Heart right ventricle (tissue), 16 donors: ENCODE data around the gene PPP1R16B. TPM values are rescaled to one million over a fixed set of nuclear protein-coding genes. Genes with fewer than 3 reads are reported as not detected.

Experiments
- ATAC-seq, 8 donors: fragments of 200-7000 bp; cut with Tn5 transposase; one replicate each; pipeline ENCODE4 v1.9.1; 2020; ENCODE audit warnings: mild to moderate bottlenecking in 8 of 8, moderate library complexity in 8 of 8, moderate number of reproducible peaks in 1 of 8
- DNase-seq, 2 donors: peaks; one replicate each; pipeline ENCODE4 v3.0.0-alpha.2; 2020
- H3K27ac ChIP-seq, 10 donors: fragments of 200-600 bp; sonication (generic) in 2 of 10; one replicate each; pipeline versions ENCODE4 v1.5.0 to v1.8.0; 2020 to 2022; ENCODE audit warnings: mild to moderate bottlenecking in 3 of 10
- H3K27me3 ChIP-seq, 7 donors: fragments of 200-600 bp; one replicate each; pipeline ENCODE4 v1.8.0; 2021 to 2022; ENCODE audit warnings: mild to moderate bottlenecking in 2 of 7
- H3K36me3 ChIP-seq, 9 donors: fragments of 200-600 bp; sonication (generic) in 1 of 9; one replicate each; pipeline versions ENCODE4 v1.5.0 to v1.8.0; 2020 to 2022; ENCODE audit warnings: mild to moderate bottlenecking in 2 of 9
- H3K4me1 ChIP-seq, 9 donors: fragments of 200-600 bp; sonication (generic) in 1 of 9; one replicate each; pipeline versions ENCODE4 v1.5.0 to v1.8.0; 2020 to 2022; ENCODE audit warnings: mild to moderate bottlenecking in 4 of 9
- H3K4me3 ChIP-seq, 10 donors: fragments of 200-600 bp; sonication (generic) in 2 of 10; one replicate each; pipeline versions ENCODE4 v1.5.0 to v1.8.0; 2020 to 2022; ENCODE audit warnings: mild to moderate bottlenecking in 7 of 10, moderate library complexity in 2 of 10
- H3K9me3 ChIP-seq, 11 donors: fragments of 200-600 bp in 10 of 11; sonication (generic) in 2 of 11; one replicate each; pipeline versions ENCODE4 v1.5.0 to v1.8.0; 2013 to 2022; ENCODE audit warnings: mild to moderate bottlenecking in 2 of 11, control low read depth in 1 of 11, moderate library complexity in 1 of 11
- WGBS, 2 donors: extraction: QIAGEN DNeasy Blood & Tissue Kit; methylation state at CpG; one replicate each; pipeline ENCODE4 v1.1.7; 2013; ENCODE audit warnings: inconsistent platforms in 1 of 2; 5-methylcytosine and 5-hydroxymethylcytosine counted together
- intact Hi-C, 10 donors: fragments of 100-400 bp; cut with DNase I; formaldehyde crosslinking; loops; one replicate each; pipeline versions ENCODE4 v1.11.1 to v1.14.2; 2022
- polyA plus RNA-seq, 2 donors: library from polyadenylated mRNA; stranded (reverse); fragments of 200-250 nt; gene quantifications; one replicate each; pipeline ENCODE4 v1.2.3, GENCODE V29; 2013
- total RNA-seq, 10 donors: library from RNA; stranded (reverse); fragmentation: NEBNext Ultra II Directional in 3 of 10; extraction: Animal tissue kit (Norgen Biotek cat#: 25700) in 3 of 10; gene quantifications; one replicate each; pipeline versions ENCODE4 v1.2.1 to v1.2.4, GENCODE V29; 2021 to 2023
- TF ChIP-seq, protein P1 (sequence below), 9 donors: fragments of 200-600 bp; sonication (generic) in 2 of 9; IDR thresholded peaks; one replicate each; pipeline versions ENCODE4 v1.5.0 to v1.8.0; 2021 to 2022; ENCODE audit warnings: antibody characterized with exemption in 9 of 9, mild to moderate bottlenecking in 5 of 9, moderate library complexity in 1 of 9
- donor health status: Arrhythmogenic right ventricular cardiomyopathy.
- donor health status: ischemic (EF 13 %, LVEDD 7.1; RV severe dilation, severe dysfunction).
- donor health status: healthy with polysubstance abuse.
- donor health status: DM: no; HTN: yes; CAD: no.
- donor health status: DM: no; HTN: no; CAD: no.
- donor health status: ischemic (EF 25% LVEDD 6.9; RV normal size, moderate dysfunction).
- donor health status: ischemic (EF 25% LVEDD 5.7; RV mildly dilated, moderate dysfunction).
- donor health status: healthy.
- donor health status: DM: yes; HTN: yes; CAD: no.
- donor health status: Ischemic cardiomyopathy.
- donor health status: ischemic (EF 35%, LVEDD 5.7; RV mildly dilated, moderate dysfunction).
- donor health status: nonischemic (EF 11% LVEDD 7.7; RV severe dilation, severe dysfunction).
- donor health status: DM: yes; HTN: yes; CAD: no.
- donor health status: PGD.
- donor health status: ischemic (EF 29% LVEDD 5.4; RV normal size, mild dysfunction).
- donor health status: nonischemic (EF 23%, LVEDD 6.1; RV moderate dilation, normal function).

Gene PPP1R16B
- total and polyA plus RNA-seq, 12 donors = 2.5 to 13.8 (median 5.8) TPM

DNA sequence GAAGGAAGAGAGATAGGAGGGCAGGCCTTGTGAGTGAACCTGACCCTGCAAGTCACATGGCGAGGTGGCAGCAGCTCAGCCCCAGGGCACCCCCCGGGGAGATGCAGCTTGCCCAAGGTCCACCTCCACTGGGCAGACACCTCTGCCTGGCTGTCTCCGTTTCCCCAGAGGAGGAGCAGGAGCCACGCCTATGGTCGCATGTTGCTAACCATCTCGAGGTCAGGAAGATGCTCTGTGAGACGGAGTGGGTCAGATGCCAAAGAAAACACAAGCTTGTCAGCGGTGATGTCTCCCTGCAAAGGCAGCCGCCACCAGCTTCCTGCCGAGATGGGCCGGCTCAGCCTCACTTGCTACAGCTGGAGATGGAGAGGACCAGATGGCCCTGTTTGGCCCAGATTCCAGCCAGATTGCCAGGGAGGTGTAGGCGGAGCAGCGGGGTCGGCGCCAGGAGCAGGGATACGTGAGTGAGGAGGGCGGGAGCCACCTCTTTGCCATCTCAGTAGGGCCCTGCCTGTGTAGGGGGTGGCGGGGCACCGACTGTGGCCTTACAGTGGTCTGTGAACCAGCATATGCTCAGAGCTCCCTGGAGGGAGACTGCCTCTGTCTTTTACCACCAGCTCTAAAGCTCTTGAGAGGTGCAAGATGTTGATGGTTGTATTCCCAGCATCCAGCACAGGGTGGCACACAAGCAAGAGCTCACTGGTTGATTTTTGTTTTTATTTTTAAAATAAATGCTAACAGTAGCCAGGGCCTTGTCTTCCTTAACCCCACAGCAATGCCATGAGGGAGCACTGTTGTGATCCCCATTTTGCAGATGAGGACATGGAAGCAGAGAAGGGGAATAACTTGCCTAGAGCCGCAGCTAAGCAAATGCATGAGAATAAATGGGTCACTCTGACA lies 77.8 kb downstream of the PPP1R16B start:
- H3K27me3 ChIP-seq = peaks cover 0 to 29% (median 11%) of the 10 kb centered on the region in 7 donors
- no peaks in the 10 kb centered on the region for H3K36me3 ChIP-seq
- peak; percentile 28 to 30 for DNase-seq
- TF ChIP-seq, protein P1, sequence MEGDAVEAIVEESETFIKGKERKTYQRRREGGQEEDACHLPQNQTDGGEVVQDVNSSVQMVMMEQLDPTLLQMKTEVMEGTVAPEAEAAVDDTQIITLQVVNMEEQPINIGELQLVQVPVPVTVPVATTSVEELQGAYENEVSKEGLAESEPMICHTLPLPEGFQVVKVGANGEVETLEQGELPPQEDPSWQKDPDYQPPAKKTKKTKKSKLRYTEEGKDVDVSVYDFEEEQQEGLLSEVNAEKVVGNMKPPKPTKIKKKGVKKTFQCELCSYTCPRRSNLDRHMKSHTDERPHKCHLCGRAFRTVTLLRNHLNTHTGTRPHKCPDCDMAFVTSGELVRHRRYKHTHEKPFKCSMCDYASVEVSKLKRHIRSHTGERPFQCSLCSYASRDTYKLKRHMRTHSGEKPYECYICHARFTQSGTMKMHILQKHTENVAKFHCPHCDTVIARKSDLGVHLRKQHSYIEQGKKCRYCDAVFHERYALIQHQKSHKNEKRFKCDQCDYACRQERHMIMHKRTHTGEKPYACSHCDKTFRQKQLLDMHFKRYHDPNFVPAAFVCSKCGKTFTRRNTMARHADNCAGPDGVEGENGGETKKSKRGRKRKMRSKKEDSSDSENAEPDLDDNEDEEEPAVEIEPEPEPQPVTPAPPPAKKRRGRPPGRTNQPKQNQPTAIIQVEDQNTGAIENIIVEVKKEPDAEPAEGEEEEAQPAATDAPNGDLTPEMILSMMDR (IDR thresholded peaks at IDR 0.05) = no peak
- WGBS, 2 donors = 33 to 40% methylated on average over 20 of the region's 20 CpGs
- H3K4me1 ChIP-seq = peaks cover 0 to 55% (median 15%) of the 10 kb centered on the region in 9 donors
- no peaks in the 10 kb centered on the region for H3K9me3 ChIP-seq
- H3K4me3 ChIP-seq = no peak overlapping the region
- peak overlapping the region in 1 of 10 donors; percentile 21 for H3K27ac ChIP-seq
- ATAC-seq = peak; percentile 26 to 61 (median 40)
- intact Hi-C loops = loop anchor here in 1 of 10 donors (5.0 kb wide), 1 partner anchor 56 kb away; no protein-coding TSS in a partner anchor

DNA sequence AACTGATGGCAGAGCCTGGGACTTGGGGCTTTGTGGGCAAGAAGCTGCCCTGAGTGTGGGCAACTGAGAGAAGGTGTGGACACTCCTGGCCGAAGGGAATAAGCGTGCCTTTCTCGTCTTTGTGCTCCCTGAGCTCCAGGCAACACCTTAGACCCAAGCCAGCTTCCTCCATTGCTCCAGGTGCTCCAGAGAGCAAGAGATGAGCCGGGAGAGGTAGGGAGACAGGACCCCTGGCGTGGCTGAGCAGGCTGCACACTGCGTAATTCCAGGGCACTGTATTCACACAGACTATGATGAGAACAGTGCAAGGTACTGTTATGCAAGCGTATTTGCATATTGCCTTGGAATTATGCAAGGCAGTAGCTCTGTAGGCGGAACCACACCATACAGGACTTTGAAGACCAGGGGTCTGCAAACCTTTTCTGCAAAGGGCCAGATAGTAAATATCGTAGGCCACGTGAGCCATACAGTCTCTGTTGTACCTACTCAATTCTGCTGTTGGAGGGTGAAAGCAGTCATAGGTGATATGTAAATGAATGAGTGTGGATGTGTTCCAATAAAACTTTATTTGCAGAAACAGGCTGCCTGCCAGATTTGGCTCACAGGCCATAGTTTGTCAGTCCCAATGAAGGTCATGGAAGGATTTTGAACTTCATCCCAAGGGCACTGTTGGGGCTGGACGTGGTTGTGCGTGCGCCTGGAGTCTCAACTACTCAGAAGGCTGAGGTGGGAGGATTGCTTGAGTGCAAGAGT lies 78.7 kb downstream of the PPP1R16B start:
- Histone ChIP-seq H3K9me3 (no peaks in the 10 kb centered on the region), H3K27ac (no peak overlapping the region), H3K4me3 (no peak overlapping the region), H3K4me1 (peaks cover 0 to 48% (median 14%) of the 10 kb centered on the region in 9 donors), H3K27me3 (peaks cover 0 to 29% (median 6%) of the 10 kb centered on the region in 7 donors), H3K36me3 (peaks cover 0 to 2% (median 0%) of the 10 kb centered on the region in 9 donors)
- 89 to 90% methylated on average over 13 of the region's 13 CpGs for WGBS, 2 donors
- intact Hi-C loops = loop anchor here in 1 of 10 donors (5.0 kb wide), 1 partner anchor 57 kb away; no protein-coding TSS in a partner anchor
- DNase-seq (no peak), ATAC-seq (no peak)
- TF ChIP-seq, protein P1 (IDR thresholded peaks at IDR 0.05) = no peak

DNA sequence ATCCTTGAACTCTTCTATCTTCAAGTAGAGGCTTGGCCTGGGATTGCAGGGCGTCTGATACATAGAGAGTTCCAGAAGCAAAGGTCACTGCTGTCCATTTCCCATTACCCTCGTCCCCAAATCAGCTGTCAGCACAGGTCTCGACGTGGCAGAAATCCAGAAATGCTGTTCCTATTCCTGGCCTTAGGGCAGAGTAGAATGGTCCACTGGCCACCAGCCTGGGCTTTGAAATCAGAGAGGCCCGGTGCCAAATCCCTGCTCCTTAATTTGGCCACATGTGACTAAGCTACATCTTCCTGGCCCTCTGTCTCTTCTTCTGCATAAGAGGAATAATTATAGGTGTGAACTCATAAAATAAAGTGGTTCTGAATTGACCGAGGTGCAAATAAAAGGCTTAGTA lies 79.9 kb downstream of the PPP1R16B start:
- TF ChIP-seq, protein P1 (IDR thresholded peaks at IDR 0.05) = no peak
- Histone ChIP-seq H3K4me3 (no peak overlapping the region), H3K27me3 (peaks cover 0 to 22% (median 3%) of the 10 kb centered on the region in 7 donors), H3K36me3 (peaks cover 0 to 8% (median 0%) of the 10 kb centered on the region in 9 donors), H3K4me1 (peaks cover 0 to 47% (median 14%) of the 10 kb centered on the region in 9 donors), H3K9me3 (no peaks in the 10 kb centered on the region), H3K27ac (no peak overlapping the region)
- intact Hi-C loops = no loop called here
- ATAC-seq (peak in 1 of 8 donors; percentile 44), DNase-seq (no peak)
- 50 to 53% methylated on average over 6 of the region's 6 CpGs for WGBS, 2 donors
